ENCODE measurements around the gene ASPM. TPM values are rescaled to one million over a fixed set of nuclear protein-coding genes. Genes with fewer than 3 reads are reported as not detected.

Gene ASPM
- total and polyA plus RNA-seq, 2 of the 4 experiments (the other 2 are of a cell fraction) = 7.1 to 27.8 TPM

- peak; percentile 92 for TF ChIP-seq MXI1 (IDR thresholded peaks at IDR 0.05; ENCODE audit: borderline replicate concordance, low read depth, low read length)
- TF ChIP-seq FOS (IDR thresholded peaks at IDR 0.05; ENCODE audit: low read depth, low read length) = peak; percentile 63; the same call in 1 of the 2 replicates
- TF ChIP-seq MAFK (IDR thresholded peaks at IDR 0.05; ENCODE audit: low read depth, low read length) = peak; percentile 84
Observed at GRCh38 chr1:197146101-197147095, at the start of gene ASPM (continued).

GRCh38 chr1:197195100-197195499, 48.6 kb upstream of the ASPM start:
- Histone ChIP-seq H2BK15ac (ENCODE audit: low read depth, low read length) (no peak overlapping the region), H3K9ac (ENCODE audit: low read depth, low read length) (no peak overlapping the region), H2AFZ (replicated peaks; ENCODE audit: low read length, poor library complexity) (no peak overlapping the region), H4K8ac (ENCODE audit: low read depth in 2 of 2, low read length in 2 of 2) (no peak overlapping the region), H2AK5ac (ENCODE audit: low read depth, low read length) (no peak overlapping the region), H3K56ac (ENCODE audit: extremely low read depth, insufficient read depth, low read length) (no peak overlapping the region), H4K5ac (ENCODE audit: low read depth, low read length) (no peak overlapping the region), H3K9me1 (ENCODE audit: insufficient read depth, low read length) (peaks cover 2% of the 10 kb centered on the region; the same call in 1 of the 2 replicates), H3K4me3 (ENCODE audit: insufficient read depth, low read depth, low read length) (no peak overlapping the region), H3K36me3 (ENCODE audit: control insufficient read depth, insufficient read depth, low read length) (0 out of 2 replicates have a peak, but pooled peaks cover 4% of the 10 kb centered on the region), H3K27me3 (ENCODE audit: control insufficient read depth, insufficient read depth, low read length) (no peaks in the 10 kb centered on the region), H2BK5ac (ENCODE audit: low read depth, low read length, poor library complexity, severe bottlenecking) (no peak overlapping the region), H3K4me2 (ENCODE audit: low read depth, low read length) (no peak overlapping the region), H3K4me1 (ENCODE audit: control insufficient read depth, insufficient read depth, low read length) (no peaks in the 10 kb centered on the region), H2BK120ac (ENCODE audit: low read depth, low read length) (no peak overlapping the region), H4K91ac (ENCODE audit: insufficient read depth, low read depth, low read length) (no peak overlapping the region), H3K79me1 (ENCODE audit: low read depth in 1 of 2, low read length in 2 of 2) (peaks cover 6 to 32% of the 10 kb centered on the region in 2 experiments; a peak in 3 of 4 replicates), H3K9me3 (ENCODE audit: control insufficient read depth, insufficient read depth, low read length) (no peaks in the 10 kb centered on the region), H2AK9ac (replicated peaks; ENCODE audit: low read depth, low read length, poor library complexity) (no peak overlapping the region), H2BK20ac (ENCODE audit: low read depth, low read length) (no peak overlapping the region), H3K4ac (ENCODE audit: low read depth, low read length) (no peak overlapping the region), H3K18ac (ENCODE audit: low read depth, low read length) (no peak overlapping the region), H3K27ac (ENCODE audit: insufficient read depth, low read length) (no peak overlapping the region), H3K14ac (replicated peaks; ENCODE audit: low read depth, low read length) (no peak overlapping the region), H3K23ac (ENCODE audit: low read depth, low read length) (no peak overlapping the region), H4K20me1 (ENCODE audit: insufficient read depth, low read length) (no peaks in the 10 kb centered on the region)
- CTCF ChIA-PET = no interaction called here
- TF ChIP-seq RAD21 (IDR thresholded peaks at IDR 0.05; ENCODE audit: low read length) (no peak), FOS (IDR thresholded peaks at IDR 0.05; ENCODE audit: low read depth, low read length) (no peak), RCOR1 (IDR thresholded peaks at IDR 0.05; ENCODE audit: insufficient replicate concordance, low read length) (no peak)
- BruUV-seq (replicated peaks) = no TSS peak
- intact Hi-C loops (cut with micrococcal nuclease) = loop anchor here (2.0 kb wide), 1 partner anchor 14 kb away; no protein-coding TSS in a partner anchor
- in situ Hi-C loops (cut with MboI; ENCODE audit: low sequenced_read_pairs) = no loop called here
- POLR2A ChIA-PET (ENCODE audit: unreplicated experiment) = no interaction called here
- dilution Hi-C loops (cut with HindIII; ENCODE audit: low sequenced_read_pairs, unreplicated experiment) = no loop called here
- DNase-seq (peak; percentile 18), ATAC-seq (ENCODE audit: low read depth) (no peak)

Measured in IMR-90 (cell line).